HepG2 (cell line): ENCODE measurements around the gene ISY1. TPM values are rescaled to one million over a fixed set of nuclear protein-coding genes. Genes with fewer than 3 reads are reported as not detected.

Experiments used
- ATF2 ChIP-seq: sonication (generic); formaldehyde crosslinking; IDR thresholded peaks from 2 replicates; pipeline ENCODE4 v1.4.0; 2020; ENCODE audit warnings: missing genetic modification reagents
- ATRX ChIP-seq: sonication (generic); formaldehyde crosslinking; IDR thresholded peaks from 2 replicates; pipeline ENCODE4 v1.4.0; 2020; ENCODE audit warnings: missing genetic modification reagents, borderline replicate concordance
- MBNL3 ChIP-seq: fragments of 250-450 bp; sonication (Bioruptor Pico); conservative IDR thresholded peaks from 2 replicates; pipeline ENCODE4 v1.8.0; 2022; ENCODE audit warnings: mild to moderate bottlenecking, inconsistent platforms
- TARDBP ChIP-seq: sonication (generic); formaldehyde crosslinking; IDR thresholded peaks from 2 replicates; pipeline ENCODE4 v1.8.0; 2022; ENCODE audit warnings: mild to moderate bottlenecking, missing genetic modification reagents
- TRIM24 ChIP-seq: sonication (generic); formaldehyde crosslinking; IDR thresholded peaks from 2 replicates; pipeline ENCODE4 v1.8.0; 2022; ENCODE audit warnings: mild to moderate bottlenecking, missing genetic modification reagents
- ZNF20 ChIP-seq: sonication (generic); formaldehyde crosslinking; IDR thresholded peaks from 2 replicates; pipeline ENCODE4 v1.4.0; 2020; ENCODE audit warnings: mild to moderate bottlenecking, moderate library complexity, missing genetic modification reagents
- ZNF280B ChIP-seq: sonication (generic); formaldehyde crosslinking; IDR thresholded peaks from 2 replicates; pipeline ENCODE4 v1.5.0; 2020; ENCODE audit warnings: missing genetic modification reagents, mild to moderate bottlenecking, borderline replicate concordance
- ZNF292 ChIP-seq: sonication (generic); formaldehyde crosslinking; IDR thresholded peaks from 2 replicates; pipeline ENCODE4 v1.8.1; 2022; ENCODE audit warnings: mild to moderate bottlenecking, low read depth, missing genetic modification reagents, borderline replicate concordance
- ZNF496 ChIP-seq: sonication (generic); formaldehyde crosslinking; IDR thresholded peaks from 2 replicates; pipeline ENCODE4 v1.8.1; 2023; ENCODE audit warnings: mild to moderate bottlenecking, moderate library complexity, missing genetic modification reagents; ENCODE audit not compliant: insufficient replicate concordance
- ZNF562 ChIP-seq: sonication (generic); formaldehyde crosslinking; IDR thresholded peaks from 2 replicates; pipeline ENCODE4 v1.8.0; 2022; ENCODE audit warnings: missing genetic modification reagents, borderline replicate concordance
- polyA plus RNA-seq, 8 experiments: library from polyadenylated mRNA; depleted of rRNA in 3 of 8; stranded (reverse) in 7 of 8; unstranded in 1 of 8; fragments of >200 nt; fragmentation: Illumina TruSeq in 4 of 8; extraction: Trizol in 4 of 8; gene quantifications; 2 replicates each; pipeline versions ENCODE4 v1.2.1 to v1.2.3, GENCODE V29; 2011 to 2016; ENCODE audit warnings: low read depth in 4 of 8, missing spikeins in 1 of 8, mixed read lengths in 1 of 8; ENCODE audit not compliant: insufficient read depth in 1 of 8
- total RNA-seq, 5 experiments: library from RNA; depleted of rRNA; stranded (reverse); fragments of >200 nt; fragmentation: Illumina TruSeq; extraction: Trizol; gene quantifications; 2 replicates each; pipeline ENCODE4 v1.2.3, GENCODE V29; 2016; ENCODE audit warnings: low read depth in 1 of 5

The ISY1 gene
- total and polyA plus RNA-seq, 2 of the 13 experiments (the other 11 are each of a cell fraction or from before 2014, with no cell fraction given), result 21.0 to 39.1 TPM

GRCh38 chr3:129173206-129173605 is 12.3 kb upstream of the ISY1 start (continued):
- TF ChIP-seq ZNF20 (no peak), TRIM24 (CRISPR knock-in tag) (no peak), MBNL3 (CRISPR knock-in tag) (no peak), ZNF496 (CRISPR knock-in tag) (no peak), ATRX (CRISPR knock-in tag) (no peak), ZNF280B (CRISPR knock-in tag) (no peak), TARDBP (CRISPR knock-in tag) (no peak), ZNF562 (CRISPR knock-in tag) (no peak), ZNF292 (no peak), ATF2 (no peak)
